GM19395 (cell line): ENCODE data around the gene LGALS1.
A peak's percentile ranks its signal among the peaks of the same experiment; 100 is the strongest.

Experiments used
- ATAC-seq: cut with Tn5 transposase; IDR thresholded peaks from one replicate; pipeline ENCODE4 v1.9.1; 2021; ENCODE audit warnings: mild to moderate bottlenecking, moderate library complexity; ENCODE audit not compliant: unreplicated experiment

The LGALS1 gene

GRCh38 chr22:37661160-37661924, 14.1 kb upstream of the LGALS1 start:
- ATAC-seq = no peak

DNA sequence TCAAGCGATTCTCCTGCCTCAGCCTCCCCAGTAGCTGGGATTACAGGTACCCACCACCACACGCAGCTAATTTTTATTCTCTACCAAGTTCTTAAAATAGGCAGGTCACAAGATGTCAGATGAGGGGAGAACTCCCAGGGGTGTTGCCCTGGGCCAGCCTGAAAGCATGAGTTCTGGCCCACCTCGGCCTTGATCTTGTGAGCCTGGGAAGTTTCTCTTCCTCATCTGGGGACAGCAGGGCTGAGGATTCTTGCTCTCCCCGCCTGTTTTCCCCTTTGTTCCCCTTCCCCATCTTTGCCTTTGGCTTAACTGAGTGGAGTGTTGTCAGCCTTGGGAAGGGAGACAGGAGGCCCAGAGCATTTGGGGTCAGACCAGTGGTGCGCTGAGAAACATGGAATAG, 13.4 kb upstream of the LGALS1 start:
- no peak for ATAC-seq

DNA sequence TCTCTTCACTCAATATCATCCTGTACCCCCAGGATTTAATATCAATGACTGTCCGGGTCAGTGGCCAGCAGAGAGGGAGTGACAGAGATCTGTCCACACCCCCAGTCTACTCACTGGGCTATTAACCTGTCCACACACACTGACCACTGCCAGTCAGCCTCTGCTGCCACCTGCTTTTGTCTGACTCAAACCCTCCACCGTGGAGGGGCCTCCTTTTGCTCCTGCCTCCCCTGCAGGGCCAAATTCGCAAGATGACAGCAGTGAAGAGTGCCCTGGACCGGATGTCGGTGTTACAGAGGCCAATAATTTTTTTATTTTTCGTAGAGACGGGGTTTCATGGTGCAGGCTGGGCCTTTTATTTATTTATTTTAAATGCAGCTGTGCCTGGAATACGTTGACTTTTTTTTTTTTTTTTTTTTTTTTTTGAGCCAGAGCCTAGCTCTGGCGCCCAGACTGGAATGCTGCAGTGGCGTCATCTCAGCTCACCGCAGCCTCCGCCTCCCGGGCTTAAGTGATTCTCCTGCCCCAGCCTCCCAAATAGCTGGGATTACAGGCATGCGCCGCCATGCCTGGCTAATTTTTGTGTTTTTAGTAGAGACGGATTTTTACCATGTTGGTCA, 11.8 kb upstream of the LGALS1 start:
- no peak for ATAC-seq

DNA sequence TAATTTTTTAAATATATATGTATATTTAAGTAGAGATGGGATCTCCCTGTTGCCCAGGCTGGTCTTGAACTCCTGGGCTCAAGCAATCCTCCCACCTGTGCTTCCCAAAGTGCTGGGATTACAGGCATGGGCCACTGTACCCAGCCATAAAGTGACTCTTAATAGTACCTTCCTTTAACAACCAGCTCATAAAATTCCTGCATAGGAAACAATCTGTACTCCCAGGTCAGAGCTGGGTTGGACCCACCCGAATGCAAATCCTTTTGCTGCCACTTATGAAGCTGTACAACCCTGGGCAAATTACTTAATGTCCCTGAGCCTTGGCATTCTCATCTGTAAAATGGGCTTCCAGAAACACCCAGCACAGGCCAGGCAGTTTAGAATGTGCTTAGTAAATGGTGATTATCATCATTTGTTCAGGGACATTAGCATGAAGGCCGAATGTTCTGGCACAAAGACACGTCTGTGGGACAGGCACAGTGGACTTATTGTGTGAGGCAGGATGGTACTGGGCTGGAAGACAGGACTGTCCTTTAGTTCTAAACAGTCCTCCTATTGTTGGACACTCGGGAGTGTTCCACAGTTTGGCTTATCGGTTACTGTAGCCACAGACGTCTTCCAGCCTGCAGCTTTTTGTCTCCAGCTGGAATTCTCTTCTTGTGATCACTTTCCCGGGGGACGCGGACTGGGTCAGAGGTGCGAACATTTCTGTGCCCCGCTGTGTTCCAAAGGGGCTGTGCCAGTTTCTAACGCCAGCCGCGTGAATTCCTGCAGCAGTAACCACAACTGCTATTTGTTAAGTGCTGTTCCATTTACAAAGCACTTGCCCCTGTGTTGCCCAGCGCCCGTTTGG, 11.0 kb upstream of the LGALS1 start:
- ATAC-seq = no peak

DNA sequence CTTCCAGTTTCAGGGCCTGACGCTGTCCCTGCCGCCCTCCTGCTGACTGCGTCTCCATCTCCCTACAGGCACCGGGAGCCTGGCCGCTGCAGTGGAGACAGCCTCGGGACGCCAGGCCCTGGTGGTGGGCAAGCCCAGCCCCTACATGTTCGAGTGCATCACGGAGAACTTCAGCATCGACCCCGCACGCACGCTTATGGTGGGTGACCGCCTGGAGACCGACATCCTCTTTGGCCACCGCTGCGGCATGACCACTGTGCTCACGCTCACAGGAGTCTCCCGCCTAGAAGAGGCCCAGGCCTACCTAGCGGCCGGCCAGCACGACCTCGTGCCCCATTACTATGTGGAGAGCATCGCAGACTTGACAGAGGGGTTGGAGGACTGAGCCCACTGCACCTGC, 9.9 kb upstream of the LGALS1 start:
- ATAC-seq = no peak

DNA sequence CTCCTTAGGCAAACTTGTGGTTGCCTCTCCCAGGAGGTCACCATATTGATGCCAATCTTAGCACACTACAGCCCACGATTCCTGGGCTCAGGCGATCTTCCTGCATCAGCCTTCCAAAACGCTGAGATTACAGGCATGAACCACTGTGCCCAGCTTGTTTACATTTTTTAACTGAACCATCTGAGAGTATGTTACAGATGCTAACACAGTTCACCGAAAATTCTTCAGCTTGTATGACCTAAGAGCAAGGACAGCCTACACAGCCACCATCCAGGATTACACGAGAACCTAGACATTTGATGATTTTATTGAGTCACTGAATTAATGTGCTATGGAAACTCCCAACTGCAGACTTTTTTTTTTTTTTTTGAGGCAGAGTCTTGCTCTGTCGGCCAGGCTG, 5.8 kb upstream of the LGALS1 start:
- ATAC-seq = no peak

DNA sequence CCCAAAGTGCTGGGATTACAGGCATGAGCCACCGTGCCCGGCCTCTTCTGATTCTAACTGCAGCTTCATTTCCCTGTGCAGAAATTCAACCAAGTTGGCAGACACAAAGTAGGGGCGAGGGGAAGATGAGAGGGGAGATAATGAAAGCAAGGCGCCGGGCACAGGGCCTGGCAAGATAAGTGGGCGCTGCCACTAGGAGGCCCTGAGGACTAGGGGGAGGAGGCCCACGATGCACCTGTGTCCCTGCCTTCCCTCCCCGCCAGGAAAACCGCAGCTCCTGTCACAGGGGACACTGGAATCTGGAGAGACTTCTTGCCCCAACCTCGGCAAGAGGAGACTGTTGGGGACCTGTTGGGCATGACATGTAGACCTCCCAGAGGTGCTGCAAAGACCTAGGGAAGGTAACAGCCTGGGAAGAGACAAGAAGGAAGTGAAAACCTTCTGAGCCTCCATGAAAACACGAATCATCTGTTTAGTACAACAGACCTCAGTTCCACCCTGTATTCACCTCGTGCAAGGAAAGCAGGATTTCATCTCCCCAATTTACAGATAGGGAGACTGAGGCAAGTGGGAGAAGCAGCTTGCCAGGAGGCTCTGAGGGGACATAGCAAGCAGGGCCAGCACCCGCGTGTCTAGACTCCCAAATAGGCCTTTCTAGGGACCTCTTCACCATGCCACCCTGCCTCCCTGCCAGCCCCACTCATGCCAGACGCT, 3.1 kb upstream of the LGALS1 start:
- ATAC-seq = no peak

DNA sequence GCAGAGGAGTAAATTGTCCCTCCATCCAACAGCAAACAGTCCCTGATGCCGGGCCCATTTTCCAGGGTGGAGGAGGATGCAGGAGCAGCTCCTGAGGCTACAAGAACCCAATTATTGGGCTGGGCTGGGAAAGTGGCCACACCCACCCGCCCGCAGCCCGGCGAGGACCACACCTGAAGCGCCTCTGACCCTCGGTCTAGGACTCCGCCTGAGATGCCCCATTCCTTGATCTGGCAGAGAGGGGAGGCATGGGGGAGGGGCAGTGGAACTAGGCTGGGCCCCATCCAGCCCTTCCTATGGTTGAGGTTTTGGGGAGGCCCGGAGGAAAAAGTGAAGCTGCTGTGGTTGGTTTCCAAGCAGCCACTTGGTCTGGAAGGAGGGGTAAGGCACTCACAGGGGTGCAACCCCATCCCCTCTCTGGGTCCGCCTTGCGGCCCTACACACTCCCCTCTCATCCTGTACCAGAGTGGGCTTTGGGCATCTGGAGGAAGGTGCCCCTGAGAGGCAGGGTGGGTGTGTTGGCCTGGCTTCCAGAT, 2.4 kb upstream of the LGALS1 start:
- no peak for ATAC-seq

- ATAC-seq = no peak
These were observed 1.2 kb upstream of the LGALS1 start for GRCh38 chr22:37674248-37674647.

- no peak for ATAC-seq
These were observed 697 bp downstream of the LGALS1 start for GRCh38 chr22:37675930-37676735.

DNA sequence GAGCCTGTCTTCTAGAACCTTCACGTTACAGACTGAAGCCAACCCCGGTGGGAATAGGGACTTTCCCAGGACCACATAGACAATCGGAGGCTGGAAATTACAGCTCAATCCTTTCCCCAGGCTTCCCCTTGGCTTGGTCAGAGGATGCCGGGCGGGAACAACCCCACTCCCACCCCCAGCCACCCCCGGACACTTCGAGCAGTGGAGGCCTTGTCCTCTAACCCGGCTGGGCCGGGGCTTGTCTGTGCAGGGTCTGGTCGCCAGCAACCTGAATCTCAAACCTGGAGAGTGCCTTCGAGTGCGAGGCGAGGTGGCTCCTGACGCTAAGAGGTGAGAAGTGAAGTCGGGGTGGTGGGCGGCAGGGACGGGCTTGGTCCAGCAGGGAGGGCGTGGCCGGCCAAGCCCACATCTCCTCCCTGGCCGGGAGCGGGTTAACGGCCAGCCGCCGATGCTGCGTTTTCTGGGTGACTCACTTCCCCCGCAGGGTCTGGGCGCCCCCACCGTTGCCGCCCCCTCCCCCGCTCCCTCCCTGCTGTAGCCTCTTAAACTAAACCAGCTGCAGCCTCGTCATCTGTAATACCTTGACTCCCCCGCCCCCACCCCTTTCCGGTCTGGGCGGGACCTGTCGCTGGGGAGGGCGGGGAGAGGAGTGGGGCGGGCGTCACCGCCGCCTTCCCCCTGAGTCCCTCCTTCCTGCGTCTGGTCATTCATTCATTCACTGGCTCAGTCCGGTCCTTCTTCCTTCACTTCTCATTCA, 1.5 kb downstream of the LGALS1 start:
- peak; percentile 59 for ATAC-seq

GRCh38 chr22:37677493-37677974, 2.1 kb downstream of the LGALS1 start:
- no peak for ATAC-seq

DNA sequence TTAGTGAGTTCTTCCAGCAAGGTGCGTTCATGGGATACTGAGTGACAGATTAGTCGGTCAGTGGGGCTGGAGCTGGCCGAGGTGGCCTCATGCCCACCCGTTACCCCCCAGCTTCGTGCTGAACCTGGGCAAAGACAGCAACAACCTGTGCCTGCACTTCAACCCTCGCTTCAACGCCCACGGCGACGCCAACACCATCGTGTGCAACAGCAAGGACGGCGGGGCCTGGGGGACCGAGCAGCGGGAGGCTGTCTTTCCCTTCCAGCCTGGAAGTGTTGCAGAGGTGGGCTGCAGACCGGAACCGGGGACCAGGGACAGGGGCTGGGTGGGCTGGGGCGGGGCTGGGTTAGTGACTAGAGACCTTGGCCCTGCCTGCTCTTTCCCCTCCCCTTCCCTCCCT, 2.9 kb downstream of the LGALS1 start:
- no peak for ATAC-seq

- ATAC-seq = no peak
These were observed 4.2 kb downstream of the LGALS1 start for GRCh38 chr22:37679670-37680069.

- ATAC-seq = no peak
These were observed 4.9 kb downstream of the LGALS1 start for GRCh38 chr22:37680191-37680851.

GRCh38 chr22:37681001-37681424, 5.6 kb downstream of the LGALS1 start:
- no peak for ATAC-seq

DNA sequence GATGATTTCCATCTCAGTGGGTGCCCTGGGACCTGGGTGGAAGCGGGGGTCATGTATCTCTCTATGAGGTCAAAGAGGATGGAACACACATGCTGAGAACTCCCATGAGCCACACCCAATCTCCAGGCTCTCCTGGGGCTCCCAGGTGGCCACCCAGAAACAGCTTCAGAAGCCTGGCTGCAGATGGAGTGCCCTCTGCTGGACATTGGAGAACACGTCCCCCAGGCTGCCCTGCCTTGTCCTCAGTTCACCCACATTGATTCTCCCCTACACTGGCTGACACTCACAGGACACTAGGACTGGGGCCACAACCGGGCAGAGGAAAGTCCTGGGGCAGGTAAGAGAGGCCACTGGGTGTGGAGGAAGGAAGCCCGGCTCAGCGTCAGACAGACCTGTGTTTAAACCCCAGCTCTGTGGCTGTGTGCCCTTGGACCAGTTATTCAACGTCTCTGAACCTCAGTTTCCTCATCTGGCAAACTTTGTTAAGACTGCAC, 6.2 kb downstream of the LGALS1 start:
- no peak for ATAC-seq

DNA sequence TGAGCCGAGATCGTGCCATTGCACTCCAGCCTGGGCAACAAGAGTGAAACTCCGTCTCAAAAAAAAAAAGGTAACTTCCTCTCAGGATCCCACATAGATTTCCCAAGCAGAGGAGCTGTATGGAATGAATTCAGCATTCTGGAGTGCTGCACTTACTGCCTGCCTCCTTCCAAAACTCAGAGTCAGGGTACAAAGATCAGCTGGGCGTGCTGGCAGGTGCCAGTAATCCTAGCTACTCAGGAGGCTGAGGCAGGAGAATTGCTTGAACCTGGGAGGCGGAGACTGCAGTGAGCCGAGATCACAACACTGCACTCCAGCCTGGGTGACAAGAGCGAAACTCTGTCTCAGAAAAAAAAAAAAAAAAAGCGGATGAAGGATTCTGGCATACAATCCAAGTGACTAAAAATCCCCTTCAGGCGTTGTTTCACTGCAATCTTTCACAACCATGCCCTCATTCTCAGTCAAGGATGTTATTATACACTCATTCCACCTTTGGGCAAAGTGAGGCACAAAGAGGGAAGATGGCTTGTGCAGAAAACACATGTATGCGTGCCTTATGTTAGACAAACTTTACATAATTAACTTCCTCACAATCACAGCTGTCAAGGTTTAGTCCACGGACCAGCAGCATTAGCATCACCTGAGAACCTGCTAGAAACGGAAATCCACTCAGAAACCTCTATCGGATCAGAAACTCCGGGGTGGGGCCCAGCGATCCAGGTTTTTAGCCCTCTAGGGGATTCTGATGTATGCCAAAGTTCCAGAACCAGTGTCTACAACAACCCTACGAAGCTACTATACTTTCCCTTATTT, 9.6 kb downstream of the LGALS1 start:
- no peak for ATAC-seq
